ENCODE data around the gene S1PR5.

The S1PR5 gene

DNA sequence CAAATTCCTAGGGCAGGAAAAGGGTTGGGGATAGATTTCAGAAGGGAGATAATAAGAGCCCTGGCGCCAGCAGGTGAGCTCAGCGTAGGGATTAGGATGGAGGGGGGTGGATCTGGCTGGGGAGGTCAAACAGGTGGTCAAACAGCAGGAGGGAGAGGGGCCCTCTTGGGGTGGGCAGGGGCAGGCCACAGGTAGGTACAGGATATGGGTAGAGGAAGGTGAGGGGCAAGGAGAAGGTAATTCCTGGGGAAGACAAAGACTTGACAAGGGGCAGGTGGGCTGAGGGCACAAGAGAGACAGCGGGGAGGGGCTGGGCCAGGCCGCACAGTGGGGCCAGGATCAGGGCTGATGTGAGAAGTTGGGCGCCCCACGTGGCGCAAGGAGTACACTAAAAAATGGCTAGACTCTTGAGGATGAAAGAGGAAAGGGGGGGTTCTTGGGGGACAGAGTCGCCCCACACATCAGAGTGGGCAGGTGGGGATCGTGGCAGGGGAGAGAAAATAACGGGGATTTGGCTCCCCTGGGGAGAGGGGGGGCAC is 47.9 kb upstream of the S1PR5 start:
- DNase-seq (ENCODE audit: extremely low spot score) = peak; percentile 60
- ChIA-PET CTCF (no interaction called here), POLR2A (interaction anchor here (1.2 to 1.4 kb wide), 3 partner anchors 9 to 22 kb away, joined by 3 to 5 read pairs (median 5); no protein-coding TSS in a partner anchor)
- no peak for TF ChIP-seq ELF4 (IDR thresholded peaks at IDR 0.05)
- TF ChIP-seq TARDBP (IDR thresholded peaks at IDR 0.05) = no peak
- no peak for TF ChIP-seq NFRKB (IDR thresholded peaks at IDR 0.05)
- no peak for TF ChIP-seq BHLHE40 (IDR thresholded peaks at IDR 0.05; ENCODE audit: borderline replicate concordance)
- TF ChIP-seq ZNF384 (IDR thresholded peaks at IDR 0.05) = no peak
- no peak for TF ChIP-seq ARNT (IDR thresholded peaks at IDR 0.05)
- TF ChIP-seq FOXA1 (IDR thresholded peaks at IDR 0.05) = no peak
- no peak for TF ChIP-seq L3MBTL2 (conservative IDR thresholded peaks at IDR 0.05)
- no peak for TF ChIP-seq LEF1 (IDR thresholded peaks at IDR 0.05; ENCODE audit: borderline replicate concordance)
- no peak for TF ChIP-seq FOXM1 (IDR thresholded peaks at IDR 0.05; ENCODE audit: borderline replicate concordance)
- no peak for TF ChIP-seq SUZ12 (IDR thresholded peaks at IDR 0.05)
- TF ChIP-seq, protein P1, sequence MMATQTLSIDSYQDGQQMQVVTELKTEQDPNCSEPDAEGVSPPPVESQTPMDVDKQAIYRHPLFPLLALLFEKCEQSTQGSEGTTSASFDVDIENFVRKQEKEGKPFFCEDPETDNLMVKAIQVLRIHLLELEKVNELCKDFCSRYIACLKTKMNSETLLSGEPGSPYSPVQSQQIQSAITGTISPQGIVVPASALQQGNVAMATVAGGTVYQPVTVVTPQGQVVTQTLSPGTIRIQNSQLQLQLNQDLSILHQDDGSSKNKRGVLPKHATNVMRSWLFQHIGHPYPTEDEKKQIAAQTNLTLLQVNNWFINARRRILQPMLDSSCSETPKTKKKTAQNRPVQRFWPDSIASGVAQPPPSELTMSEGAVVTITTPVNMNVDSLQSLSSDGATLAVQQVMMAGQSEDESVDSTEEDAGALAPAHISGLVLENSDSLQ (IDR thresholded peaks at IDR 0.05) = no peak
- TF ChIP-seq FOXK2 (IDR thresholded peaks at IDR 0.05) = no peak
- no peak for TF ChIP-seq CTBP1 (IDR thresholded peaks at IDR 0.05; ENCODE audit: borderline replicate concordance)
- TF ChIP-seq HDGF (IDR thresholded peaks at IDR 0.05; ENCODE audit: borderline replicate concordance) = no peak
- no peak for TF ChIP-seq SP1 (IDR thresholded peaks at IDR 0.05)

DNA sequence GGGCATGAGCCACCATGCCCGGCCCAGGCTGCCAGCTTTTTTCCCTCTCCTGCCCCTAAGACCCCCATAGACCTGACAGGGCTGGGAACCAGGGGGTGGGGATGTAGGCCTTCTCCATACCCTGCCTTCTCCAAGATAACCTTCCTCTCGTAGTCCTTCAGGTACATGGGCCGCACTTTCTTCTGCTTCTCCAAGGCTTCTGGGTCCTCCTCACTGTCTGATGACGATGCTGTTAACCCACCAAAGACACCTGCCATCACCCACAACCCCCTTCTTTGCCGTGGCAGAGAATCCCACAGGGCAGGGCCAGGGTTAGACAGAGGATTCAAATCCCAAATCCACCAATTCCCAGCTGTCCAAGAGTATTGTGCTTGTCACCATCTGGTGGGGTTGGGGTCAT is 45.4 kb upstream of the S1PR5 start:
- ChIA-PET CTCF (no interaction called here), POLR2A (interaction anchor here (0.7 to 1.8 kb wide), 2 partner anchors 10 to 21 kb away, joined by 3 to 6 read pairs; no protein-coding TSS in a partner anchor)
- TF ChIP-seq HDGF (IDR thresholded peaks at IDR 0.05; ENCODE audit: borderline replicate concordance) (no peak), CTBP1 (IDR thresholded peaks at IDR 0.05; ENCODE audit: borderline replicate concordance) (no peak), FOXK2 (IDR thresholded peaks at IDR 0.05) (no peak), FOXM1 (IDR thresholded peaks at IDR 0.05; ENCODE audit: borderline replicate concordance) (no peak), ZNF384 (IDR thresholded peaks at IDR 0.05) (no peak), SUZ12 (IDR thresholded peaks at IDR 0.05) (no peak), ELF4 (IDR thresholded peaks at IDR 0.05) (no peak), SP1 (IDR thresholded peaks at IDR 0.05) (no peak), FOXA1 (IDR thresholded peaks at IDR 0.05) (no peak), LEF1 (IDR thresholded peaks at IDR 0.05; ENCODE audit: borderline replicate concordance) (no peak), L3MBTL2 (conservative IDR thresholded peaks at IDR 0.05) (no peak), BHLHE40 (IDR thresholded peaks at IDR 0.05; ENCODE audit: borderline replicate concordance) (no peak), NFRKB (IDR thresholded peaks at IDR 0.05) (no peak), TARDBP (IDR thresholded peaks at IDR 0.05) (no peak)
- TF ChIP-seq, protein P1 (IDR thresholded peaks at IDR 0.05) = no peak
- DNase-seq (ENCODE audit: extremely low spot score) = no peak

- no peak for TF ChIP-seq FOXK2 (IDR thresholded peaks at IDR 0.05)
- ChIA-PET POLR2A (no interaction called here), CTCF (no interaction called here)
- no peak for DNase-seq (ENCODE audit: extremely low spot score)
Measured at GRCh38 chr19:10560154-10560553, 42.9 kb upstream of the S1PR5 start.

GRCh38 chr19:10557603-10558197 is 40.5 kb upstream of the S1PR5 start:
- TF ChIP-seq FOXK2 (IDR thresholded peaks at IDR 0.05) (no peak), ELF4 (IDR thresholded peaks at IDR 0.05) (no peak), L3MBTL2 (conservative IDR thresholded peaks at IDR 0.05) (no peak), BHLHE40 (IDR thresholded peaks at IDR 0.05; ENCODE audit: borderline replicate concordance) (no peak), SP1 (IDR thresholded peaks at IDR 0.05) (no peak), HDGF (IDR thresholded peaks at IDR 0.05; ENCODE audit: borderline replicate concordance) (no peak), ZNF384 (IDR thresholded peaks at IDR 0.05) (no peak), SUZ12 (IDR thresholded peaks at IDR 0.05) (no peak), ARNT (IDR thresholded peaks at IDR 0.05) (no peak), TARDBP (IDR thresholded peaks at IDR 0.05) (no peak), NFRKB (IDR thresholded peaks at IDR 0.05) (no peak), FOXA1 (IDR thresholded peaks at IDR 0.05) (no peak), LEF1 (IDR thresholded peaks at IDR 0.05; ENCODE audit: borderline replicate concordance) (no peak)
- TF ChIP-seq, protein P1 (IDR thresholded peaks at IDR 0.05) = no peak
- DNase-seq (ENCODE audit: extremely low spot score) = no peak
- POLR2A ChIA-PET = no interaction called here
- CTCF ChIA-PET = no interaction called here

DNA sequence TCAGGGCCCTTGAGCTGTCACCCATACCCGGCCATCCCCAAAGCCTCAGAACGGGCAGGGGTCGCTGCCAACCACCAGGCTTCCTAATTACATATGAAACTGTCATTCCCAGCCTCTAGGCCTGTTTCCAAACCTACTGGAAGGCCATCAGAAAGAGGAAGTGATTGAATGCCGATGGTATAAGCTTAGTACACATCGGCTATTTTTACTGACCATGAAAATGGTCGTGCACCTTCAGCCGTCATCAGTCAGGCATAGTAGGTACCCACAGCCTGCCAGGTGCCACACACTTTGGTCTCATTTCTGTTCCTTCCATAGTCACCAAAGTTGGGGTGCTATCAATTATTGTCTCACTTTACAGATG is 38.3 kb upstream of the S1PR5 start:
- CTCF ChIA-PET = interaction anchor here (0.6 to 0.9 kb wide), 2 partner anchors 14 to 465 kb away, joined by 3 read pairs; no protein-coding TSS in a partner anchor
- TF ChIP-seq FOXM1 (IDR thresholded peaks at IDR 0.05; ENCODE audit: borderline replicate concordance) (no peak), BHLHE40 (IDR thresholded peaks at IDR 0.05; ENCODE audit: borderline replicate concordance) (no peak)
- DNase-seq (ENCODE audit: extremely low spot score) = no peak
- POLR2A ChIA-PET = interaction anchor here (1.0 kb wide), 1 partner anchor 9 kb away, joined by 5 read pairs; no protein-coding TSS in a partner anchor

Measured in HEK293T (cell line).